Measurements from ENCODE around the gene TMBIM1.

TMBIM1 gene

DNA sequence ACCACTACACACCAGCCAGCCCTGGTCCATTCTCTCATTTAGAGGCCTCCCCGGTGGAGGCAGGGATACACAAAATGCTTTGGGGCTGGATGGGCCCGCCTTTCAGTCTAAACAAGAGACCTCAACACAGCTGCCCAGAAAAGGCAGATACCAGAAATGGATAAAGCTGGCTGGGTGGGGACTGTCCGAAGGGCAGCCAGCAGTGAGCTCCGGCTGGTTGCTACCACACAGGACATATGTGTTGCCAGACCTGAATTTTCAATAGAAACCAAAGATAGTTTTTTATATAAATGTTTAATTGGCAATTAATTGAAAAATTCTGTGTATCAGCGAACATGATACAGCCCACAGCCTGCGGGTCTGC is 30.1 kb downstream of the TMBIM1 start:
- no peak overlapping the region for H3K14ac ChIP-seq (ENCODE audit: low read length)
- H2BK15ac ChIP-seq (ENCODE audit: low read length): no peak overlapping the region
- H3K27me3 ChIP-seq (ENCODE audit: control insufficient read depth in 3 of 3, insufficient read depth in 3 of 3, low read depth in 1 of 3, low read length in 3 of 3): peaks cover 0 to 2% (median 0%) of the 10 kb centered on the region in 3 experiments
- no peak overlapping the region for H3K4ac ChIP-seq (ENCODE audit: low read length)
- no peak overlapping the region for H2BK5ac ChIP-seq (ENCODE audit: low read length)
- H2AK5ac ChIP-seq (ENCODE audit: low read depth, low read length): no peak overlapping the region
- H2BK12ac ChIP-seq (ENCODE audit: low read length): no peak overlapping the region
- H3K9ac ChIP-seq (ENCODE audit: low read depth, low read length, poor library complexity): no peak overlapping the region
- WGBS, 2 donors (ENCODE audit: extremely low coverage in 2 of 2, insufficient read length in 2 of 2, insufficient replicate concordance in 1 of 2): no CpG with 5 or more reads among the region's 6 CpGs
- no peak overlapping the region for H4K8ac ChIP-seq (ENCODE audit: low read depth, low read length)
- peak overlapping the region; percentile 7 for H2BK120ac ChIP-seq (ENCODE audit: low read depth, low read length)
- H3K36me3 ChIP-seq (replicated peaks in 1 of 2; ENCODE audit: control insufficient read depth in 2 of 2, insufficient read depth in 2 of 2, low read length in 2 of 2): peaks cover 26 to 45% of the 10 kb centered on the region in 2 donors
- no peak overlapping the region for H3K4me3 ChIP-seq (ENCODE audit: low read length in 2 of 2)
- no peaks in the 10 kb centered on the region for H3K79me1 ChIP-seq (ENCODE audit: low read depth, low read length)
- no peak overlapping the region for H3K18ac ChIP-seq (ENCODE audit: low read length)
- DNase-seq (ENCODE audit: low spot score): no peak
- H4K91ac ChIP-seq (ENCODE audit: low read depth, low read length, poor library complexity): no peak overlapping the region
- peak overlapping the region; percentile 69 for H3K23ac ChIP-seq (ENCODE audit: low read depth, low read length, poor library complexity)
- peak overlapping the region; percentile 56 for H2AFZ ChIP-seq (ENCODE audit: low read length)
- peaks cover 0 to 2% of the 10 kb centered on the region in 2 donors for H3K9me3 ChIP-seq (replicated peaks in 1 of 2; ENCODE audit: control insufficient read depth in 2 of 2, insufficient read depth in 1 of 2, low read depth in 1 of 2, low read length in 2 of 2)
- no peak overlapping the region for H3K27ac ChIP-seq (replicated peaks; ENCODE audit: low read length)
- H3K4me1 ChIP-seq (ENCODE audit: control insufficient read depth in 2 of 2, insufficient read depth in 1 of 2, low read depth in 1 of 2, low read length in 2 of 2): peaks cover 15 to 24% of the 10 kb centered on the region in 2 donors
- no peak overlapping the region for H3K4me2 ChIP-seq (ENCODE audit: insufficient read depth, low read length, poor library complexity, severe bottlenecking)

- no peak for DNase-seq (ENCODE audit: low spot score)
- H3K14ac ChIP-seq (ENCODE audit: low read length): no peak overlapping the region
- H4K91ac ChIP-seq (ENCODE audit: low read depth, low read length, poor library complexity): no peak overlapping the region
- WGBS, 2 donors (ENCODE audit: extremely low coverage in 2 of 2, insufficient read length in 2 of 2, insufficient replicate concordance in 1 of 2): no CpG with 5 or more reads among the region's 8 CpGs
- H3K79me1 ChIP-seq (ENCODE audit: low read depth, low read length): no peaks in the 10 kb centered on the region
- peaks cover 0 to 2% (median 0%) of the 10 kb centered on the region in 3 experiments for H3K27me3 ChIP-seq (ENCODE audit: control insufficient read depth in 3 of 3, insufficient read depth in 3 of 3, low read depth in 1 of 3, low read length in 3 of 3)
- peaks cover 15 to 24% of the 10 kb centered on the region in 2 donors for H3K4me1 ChIP-seq (ENCODE audit: control insufficient read depth in 2 of 2, insufficient read depth in 1 of 2, low read depth in 1 of 2, low read length in 2 of 2)
- no peak overlapping the region for H3K27ac ChIP-seq (replicated peaks; ENCODE audit: low read length)
- H2BK120ac ChIP-seq (ENCODE audit: low read depth, low read length): peak overlapping the region; percentile 7
- H2BK12ac ChIP-seq (ENCODE audit: low read length): no peak overlapping the region
- H3K9ac ChIP-seq (ENCODE audit: low read depth, low read length, poor library complexity): peak overlapping the region; percentile 51
- peak overlapping the region; percentile 62 for H3K18ac ChIP-seq (ENCODE audit: low read length)
- no peak overlapping the region for H2AK5ac ChIP-seq (ENCODE audit: low read depth, low read length)
- H3K36me3 ChIP-seq (replicated peaks in 1 of 2; ENCODE audit: control insufficient read depth in 2 of 2, insufficient read depth in 2 of 2, low read length in 2 of 2): peaks cover 21 to 43% of the 10 kb centered on the region in 2 donors
- H3K4ac ChIP-seq (ENCODE audit: low read length): no peak overlapping the region
- H3K9me3 ChIP-seq (replicated peaks in 1 of 2; ENCODE audit: control insufficient read depth in 2 of 2, insufficient read depth in 1 of 2, low read depth in 1 of 2, low read length in 2 of 2): peaks cover 0 to 2% of the 10 kb centered on the region in 2 donors
- peak overlapping the region; percentile 69 for H3K23ac ChIP-seq (ENCODE audit: low read depth, low read length, poor library complexity)
- no peak overlapping the region for H2BK5ac ChIP-seq (ENCODE audit: low read length)
- no peak overlapping the region for H2BK15ac ChIP-seq (ENCODE audit: low read length)
- H3K4me3 ChIP-seq (ENCODE audit: low read length in 2 of 2): peak overlapping the region in 1 of 2 donors; percentile 51
- H2AFZ ChIP-seq (ENCODE audit: low read length): peak overlapping the region; percentile 56
- H4K8ac ChIP-seq (ENCODE audit: low read depth, low read length): no peak overlapping the region
- H3K4me2 ChIP-seq (ENCODE audit: insufficient read depth, low read length, poor library complexity, severe bottlenecking): no peak overlapping the region
Observed at GRCh38 chr2:218261423-218262236, 30.7 kb downstream of the TMBIM1 start.

DNA sequence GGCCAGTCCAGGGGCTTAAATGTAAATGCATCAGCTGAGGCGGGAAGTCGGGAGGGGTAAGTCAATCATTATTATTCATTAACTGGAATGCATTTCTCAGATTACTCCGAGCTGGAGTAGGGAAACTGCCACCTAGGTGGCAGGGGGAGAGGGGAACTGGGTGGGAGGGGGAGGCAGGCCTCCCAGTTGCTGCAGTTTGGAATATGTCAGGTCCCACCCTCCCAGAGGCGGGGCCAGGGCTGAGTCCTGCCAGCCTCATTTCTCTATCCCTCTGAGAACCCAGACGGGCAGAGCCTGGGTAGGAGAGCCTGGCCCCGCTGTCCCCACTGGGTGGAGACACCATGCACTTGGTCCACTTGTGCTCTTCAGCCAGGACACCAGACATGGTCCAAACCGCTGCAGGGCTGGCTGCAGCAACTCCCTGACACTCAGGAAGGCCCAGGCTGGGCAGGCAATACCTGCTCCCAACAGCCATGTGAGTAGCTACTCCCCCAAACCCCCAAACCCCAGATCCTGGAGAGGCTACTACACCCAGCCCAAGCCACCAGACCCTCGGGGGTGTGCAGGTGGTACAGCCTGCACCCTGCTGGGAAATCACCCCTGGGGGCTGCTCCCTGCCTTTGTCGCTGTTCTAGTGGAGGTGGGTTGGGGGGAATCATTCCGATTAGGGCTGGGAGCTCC is 31.4 kb downstream of the TMBIM1 start, which contains the start of gene GPBAR1:
GPBAR1 (plus strand) TSS at position 274 of the 681 bp plus-strand sequence. CDS start 1,710 bp downstream, outside the sequence.
- DNase-seq (ENCODE audit: low spot score): no peak
- Histone ChIP-seq H3K4me2 (ENCODE audit: insufficient read depth, low read length, poor library complexity, severe bottlenecking) (no peak within 1 kb of the TSS), H3K4me1 (ENCODE audit: control insufficient read depth in 2 of 2, insufficient read depth in 1 of 2, low read depth in 1 of 2, low read length in 2 of 2) (peaks cover 15 to 24% of the 10 kb centered on the region in 2 donors), H3K27ac (replicated peaks; ENCODE audit: low read length) (no peak within 1 kb of the TSS), H2BK12ac (ENCODE audit: low read length) (no peak within 1 kb of the TSS), H3K9ac (ENCODE audit: low read depth, low read length, poor library complexity) (peak within 1 kb of the TSS; percentile 51), H2AK5ac (ENCODE audit: low read depth, low read length) (no peak within 1 kb of the TSS), H4K8ac (ENCODE audit: low read depth, low read length) (no peak within 1 kb of the TSS), H3K9me3 (replicated peaks in 1 of 2; ENCODE audit: control insufficient read depth in 2 of 2, insufficient read depth in 1 of 2, low read depth in 1 of 2, low read length in 2 of 2) (peaks cover 0 to 2% of the 10 kb centered on the region in 2 donors), H2BK5ac (ENCODE audit: low read length) (no peak within 1 kb of the TSS), H2BK120ac (ENCODE audit: low read depth, low read length) (peak within 1 kb of the TSS; percentile 7), H3K27me3 (ENCODE audit: control insufficient read depth in 3 of 3, insufficient read depth in 3 of 3, low read depth in 1 of 3, low read length in 3 of 3) (peaks cover 0 to 2% (median 0%) of the 10 kb centered on the region in 3 experiments), H3K14ac (ENCODE audit: low read length) (no peak within 1 kb of the TSS), H3K4me3 (ENCODE audit: low read length in 2 of 2) (no peak within 1 kb of the TSS), H2BK15ac (ENCODE audit: low read length) (no peak within 1 kb of the TSS), H2AFZ (ENCODE audit: low read length) (peak within 1 kb of the TSS; percentile 56), H3K36me3 (replicated peaks in 1 of 2; ENCODE audit: control insufficient read depth in 2 of 2, insufficient read depth in 2 of 2, low read length in 2 of 2) (peaks cover 15 to 40% of the 10 kb centered on the region in 2 donors), H3K79me1 (ENCODE audit: low read depth, low read length) (no peaks in the 10 kb centered on the region), H3K4ac (ENCODE audit: low read length) (no peak within 1 kb of the TSS), H4K91ac (ENCODE audit: low read depth, low read length, poor library complexity) (no peak within 1 kb of the TSS), H3K23ac (ENCODE audit: low read depth, low read length, poor library complexity) (peak within 1 kb of the TSS; percentile 69), H3K18ac (ENCODE audit: low read length) (peak within 1 kb of the TSS; percentile 62)
- WGBS, 2 donors (ENCODE audit: extremely low coverage in 2 of 2, insufficient read length in 2 of 2, insufficient replicate concordance in 1 of 2): no CpG with 5 or more reads among the region's 10 CpGs

DNA sequence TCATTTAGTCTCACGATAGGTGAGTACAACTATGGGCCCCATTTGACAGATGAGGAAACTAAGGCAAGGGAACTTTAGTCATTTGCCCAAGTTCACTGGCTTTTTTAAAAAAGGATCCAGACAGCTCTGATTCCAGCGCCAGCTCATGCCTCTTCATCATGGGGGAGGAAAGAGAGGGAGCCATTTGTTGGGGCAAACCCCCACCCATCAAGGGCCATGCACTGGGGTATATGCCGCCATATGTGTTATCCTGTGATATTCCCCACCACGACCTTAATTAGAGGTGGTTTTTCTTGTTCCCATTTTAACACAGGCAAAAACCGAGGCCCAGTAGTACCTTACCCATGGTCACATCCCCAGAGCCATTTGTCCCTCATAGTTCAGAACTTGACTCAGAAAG is 32.1 kb downstream of the TMBIM1 start:
- H3K23ac ChIP-seq (ENCODE audit: low read depth, low read length, poor library complexity): no peak overlapping the region
- H3K4me1 ChIP-seq (ENCODE audit: control insufficient read depth in 2 of 2, insufficient read depth in 1 of 2, low read depth in 1 of 2, low read length in 2 of 2): peaks cover 15 to 24% of the 10 kb centered on the region in 2 donors
- peak overlapping the region; percentile 56 for H2AFZ ChIP-seq (ENCODE audit: low read length)

More for the DNA sequence above, 32.1 kb downstream of the TMBIM1 start:
- H3K18ac ChIP-seq (ENCODE audit: low read length): no peak overlapping the region
- no peak for DNase-seq (ENCODE audit: low spot score)
- no peak overlapping the region for H2BK5ac ChIP-seq (ENCODE audit: low read length)
- H2AK5ac ChIP-seq (ENCODE audit: low read depth, low read length): no peak overlapping the region
- no peak overlapping the region for H2BK15ac ChIP-seq (ENCODE audit: low read length)
- H3K14ac ChIP-seq (ENCODE audit: low read length): no peak overlapping the region
- H2BK12ac ChIP-seq (ENCODE audit: low read length): no peak overlapping the region
- H3K27me3 ChIP-seq (ENCODE audit: control insufficient read depth in 3 of 3, insufficient read depth in 3 of 3, low read depth in 1 of 3, low read length in 3 of 3): peaks cover 0 to 2% (median 0%) of the 10 kb centered on the region in 3 experiments
- H4K91ac ChIP-seq (ENCODE audit: low read depth, low read length, poor library complexity): no peak overlapping the region
- H3K4me2 ChIP-seq (ENCODE audit: insufficient read depth, low read length, poor library complexity, severe bottlenecking): no peak overlapping the region
- no peak overlapping the region for H4K8ac ChIP-seq (ENCODE audit: low read depth, low read length)
- no peak overlapping the region for H3K9ac ChIP-seq (ENCODE audit: low read depth, low read length, poor library complexity)
- no peak overlapping the region for H3K4me3 ChIP-seq (ENCODE audit: low read length in 2 of 2)
- H3K79me1 ChIP-seq (ENCODE audit: low read depth, low read length): no peaks in the 10 kb centered on the region
- H3K36me3 ChIP-seq (replicated peaks in 1 of 2; ENCODE audit: control insufficient read depth in 2 of 2, insufficient read depth in 2 of 2, low read length in 2 of 2): peaks cover 12 to 40% of the 10 kb centered on the region in 2 donors
- no peak overlapping the region for H3K4ac ChIP-seq (ENCODE audit: low read length)
- H3K9me3 ChIP-seq (replicated peaks in 1 of 2; ENCODE audit: control insufficient read depth in 2 of 2, insufficient read depth in 1 of 2, low read depth in 1 of 2, low read length in 2 of 2): peaks cover 0 to 2% of the 10 kb centered on the region in 2 donors
- no CpG with 5 or more reads among the region's 5 CpGs for WGBS, 2 donors (ENCODE audit: extremely low coverage in 2 of 2, insufficient read length in 2 of 2, insufficient replicate concordance in 1 of 2)
- no peak overlapping the region for H3K27ac ChIP-seq (replicated peaks; ENCODE audit: low read length)
- no peak overlapping the region for H2BK120ac ChIP-seq (ENCODE audit: low read depth, low read length)
